ENCODE data around the gene ARHGAP40. TPM values are rescaled to one million over a fixed set of nuclear protein-coding genes. Genes with fewer than 3 reads are reported as not detected.
A peak's percentile ranks its signal among the peaks of the same experiment; 100 is the strongest.

Gene ARHGAP40
- total and polyA plus RNA-seq, 2 experiments from 2014 or later: not detected

DNA sequence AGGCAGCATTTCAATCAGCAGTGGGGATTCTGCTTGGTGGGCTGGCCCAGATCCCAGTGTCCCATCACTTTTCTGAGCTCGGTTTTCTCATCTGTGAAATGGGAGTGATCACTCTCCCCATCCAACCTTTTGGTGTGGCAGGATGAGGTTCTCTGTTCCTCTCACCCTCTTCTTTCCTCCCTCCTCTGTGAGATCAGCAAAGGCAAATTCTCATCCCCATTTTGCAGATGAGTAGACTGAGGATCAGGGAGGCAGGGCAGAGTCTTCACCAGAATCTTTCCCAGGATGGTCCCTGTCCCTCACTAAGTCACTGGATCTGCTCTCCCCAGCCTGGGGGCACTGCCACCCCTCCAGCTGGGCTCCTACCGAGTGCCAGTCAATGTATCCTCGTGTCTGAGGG lies 62.1 kb downstream of the ARHGAP40 start:
- Histone ChIP-seq H3K9me2 (ENCODE audit: insufficient read depth) (no peaks in the 10 kb centered on the region), H3K4me1 (ENCODE audit: insufficient read depth) (no peaks in the 10 kb centered on the region), H3K4me2 (ENCODE audit: unreplicated experiment) (no peak overlapping the region), H3K9me3 (ENCODE audit: low read depth) (no peaks in the 10 kb centered on the region), H4K20me1 (ENCODE audit: insufficient read depth) (no peaks in the 10 kb centered on the region), H3F3A (ENCODE audit: insufficient read depth) (no peaks in the 10 kb centered on the region), H3K27ac (no peak overlapping the region), H3K36me3 (ENCODE audit: low read depth) (no peaks in the 10 kb centered on the region), H2AFZ (no peak overlapping the region), H3K79me2 (ENCODE audit: insufficient read depth) (no peaks in the 10 kb centered on the region), H3K27me3 (replicated peaks; ENCODE audit: insufficient read depth) (peaks cover 42% of the 10 kb centered on the region), H3K9ac (no peak overlapping the region), H3K4me3 (no peak overlapping the region)
- 13 to 16% methylated on average over 3 of the region's 3 CpGs for WGBS, 2 experiments (ENCODE audit: low coverage in 1 of 2, low lambda C conversion rate in 2 of 2, missing lambda C conversion rate in 2 of 2)
- TF ChIP-seq EZH2 (IDR thresholded peaks at IDR 0.05; ENCODE audit: insufficient read depth, poor library complexity, severe bottlenecking): no peak
- TF ChIP-seq EZH2phosphoT487 (IDR thresholded peaks at IDR 0.05; ENCODE audit: insufficient read depth, low read depth): no peak
- in situ Hi-C loops (cut with MboI): no loop called here
- DNase-seq: no peak

DNA sequence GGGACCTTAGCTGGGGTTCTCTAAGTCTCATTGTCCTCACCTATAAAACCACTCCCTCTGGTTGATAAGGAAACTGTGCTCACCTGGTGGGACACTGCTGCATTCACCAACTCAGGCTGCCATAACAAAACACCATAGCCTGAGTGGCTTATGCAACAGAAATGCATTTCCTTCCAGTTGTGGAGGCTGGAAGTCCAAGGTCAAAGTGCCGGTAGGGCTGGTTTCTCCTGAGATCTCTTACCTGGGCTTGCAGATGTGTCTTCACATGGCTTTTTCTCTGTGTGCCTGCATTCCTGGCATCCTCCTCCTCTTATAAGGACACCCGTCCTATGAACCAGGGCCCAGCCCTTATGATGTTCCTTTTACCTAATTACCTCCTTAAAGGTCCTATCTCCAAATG lies 62.7 kb downstream of the ARHGAP40 start:
- no peak overlapping the region for H3K4me2 ChIP-seq (ENCODE audit: unreplicated experiment)
- H3F3A ChIP-seq (ENCODE audit: insufficient read depth): no peaks in the 10 kb centered on the region
- H3K4me1 ChIP-seq (ENCODE audit: insufficient read depth): no peaks in the 10 kb centered on the region
- H3K9me3 ChIP-seq (ENCODE audit: low read depth): no peaks in the 10 kb centered on the region
- H3K9me2 ChIP-seq (ENCODE audit: insufficient read depth): no peaks in the 10 kb centered on the region
- no peaks in the 10 kb centered on the region for H4K20me1 ChIP-seq (ENCODE audit: insufficient read depth)
- in situ Hi-C loops (cut with MboI): no loop called here
- H3K4me3 ChIP-seq: no peak overlapping the region
- no peak overlapping the region for H3K27ac ChIP-seq
- no peak for DNase-seq
- H3K9ac ChIP-seq: no peak overlapping the region
- TF ChIP-seq EZH2 (IDR thresholded peaks at IDR 0.05; ENCODE audit: insufficient read depth, poor library complexity, severe bottlenecking): no peak
- no peak for TF ChIP-seq EZH2phosphoT487 (IDR thresholded peaks at IDR 0.05; ENCODE audit: insufficient read depth, low read depth)
- H3K27me3 ChIP-seq (replicated peaks; ENCODE audit: insufficient read depth): peaks cover 47% of the 10 kb centered on the region
- WGBS, 2 experiments (ENCODE audit: low coverage in 1 of 2, low lambda C conversion rate in 2 of 2, missing lambda C conversion rate in 2 of 2): 48 to 50% methylated on average over 2 of the region's 2 CpGs
- no peaks in the 10 kb centered on the region for H3K36me3 ChIP-seq (ENCODE audit: low read depth)
- H2AFZ ChIP-seq: no peak overlapping the region
- H3K79me2 ChIP-seq (ENCODE audit: insufficient read depth): no peaks in the 10 kb centered on the region

DNA sequence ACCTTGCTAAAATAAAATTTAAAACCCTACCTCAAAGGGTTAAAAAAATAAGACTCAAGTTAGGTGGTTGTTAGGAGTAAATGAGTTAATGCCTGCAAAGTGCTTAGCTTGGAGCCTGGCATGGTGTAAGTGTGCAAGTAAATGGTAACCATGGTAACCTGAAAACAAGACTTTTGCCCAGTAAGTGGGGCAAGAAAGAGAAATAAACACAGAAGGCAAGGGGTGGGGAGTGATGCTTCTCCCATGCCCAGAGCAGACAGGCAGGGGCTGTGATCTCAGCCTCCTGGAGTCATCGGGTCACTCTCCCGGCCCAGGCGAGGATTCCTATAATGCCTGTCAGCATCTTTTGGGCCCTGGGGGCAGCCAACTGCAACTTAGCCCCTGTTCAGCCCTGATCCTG lies 63.5 kb downstream of the ARHGAP40 start:
- Histone ChIP-seq H3K9me3 (ENCODE audit: low read depth) (no peaks in the 10 kb centered on the region), H3F3A (ENCODE audit: insufficient read depth) (no peaks in the 10 kb centered on the region), H3K4me2 (ENCODE audit: unreplicated experiment) (no peak overlapping the region), H3K79me2 (ENCODE audit: insufficient read depth) (no peaks in the 10 kb centered on the region), H3K4me3 (no peak overlapping the region), H3K9me2 (ENCODE audit: insufficient read depth) (no peaks in the 10 kb centered on the region), H3K4me1 (ENCODE audit: insufficient read depth) (no peaks in the 10 kb centered on the region), H3K9ac (no peak overlapping the region), H3K36me3 (ENCODE audit: low read depth) (no peaks in the 10 kb centered on the region), H3K27ac (no peak overlapping the region), H2AFZ (no peak overlapping the region), H4K20me1 (ENCODE audit: insufficient read depth) (no peaks in the 10 kb centered on the region), H3K27me3 (replicated peaks; ENCODE audit: insufficient read depth) (peaks cover 52% of the 10 kb centered on the region)
- no peak for TF ChIP-seq EZH2 (IDR thresholded peaks at IDR 0.05; ENCODE audit: insufficient read depth, poor library complexity, severe bottlenecking)
- TF ChIP-seq EZH2phosphoT487 (IDR thresholded peaks at IDR 0.05; ENCODE audit: insufficient read depth, low read depth): no peak
- WGBS, 2 experiments (ENCODE audit: low coverage in 1 of 2, low lambda C conversion rate in 2 of 2, missing lambda C conversion rate in 2 of 2): 0 to 2% methylated on average over 3 of the region's 3 CpGs
- in situ Hi-C loops (cut with MboI): no loop called here
- peak; percentile 20 for DNase-seq

DNA sequence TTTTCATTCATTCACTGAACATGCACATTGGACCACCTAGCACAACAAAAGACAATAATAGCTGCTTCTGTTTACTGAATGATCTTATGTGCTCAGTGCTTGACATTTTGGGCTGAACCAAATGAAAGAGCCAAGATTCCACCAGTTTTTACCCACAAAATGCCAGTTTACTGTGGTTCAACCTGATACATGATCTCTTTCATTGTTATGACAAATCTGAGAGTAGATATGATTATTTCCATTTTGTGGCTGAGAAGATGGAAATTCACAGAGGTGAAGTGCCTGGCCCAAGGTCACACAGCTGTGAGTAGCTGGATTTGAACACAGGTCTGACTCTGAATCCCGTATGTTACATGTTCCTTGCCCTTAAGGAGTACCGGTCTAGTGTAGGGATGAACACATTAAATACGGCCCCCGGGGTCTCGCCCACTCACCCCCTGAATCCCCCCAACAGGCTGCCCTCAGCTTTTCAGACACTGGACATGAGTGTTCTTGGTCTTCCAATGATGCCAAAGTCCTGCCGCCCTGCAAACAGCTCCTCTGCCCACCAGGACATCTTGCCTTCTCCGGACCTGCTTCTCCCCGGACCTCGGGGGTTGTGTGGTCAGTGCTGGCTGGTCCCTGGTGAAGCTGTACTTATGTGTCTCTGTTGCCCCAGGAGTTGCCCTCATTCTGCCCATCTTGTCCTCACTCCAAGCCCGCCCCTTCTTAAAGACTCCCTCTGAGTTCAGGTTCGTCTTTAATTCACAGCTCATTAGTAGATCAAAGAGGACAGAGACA lies 64.1 kb downstream of the ARHGAP40 start:
- WGBS, 2 experiments (ENCODE audit: low coverage in 1 of 2, low lambda C conversion rate in 2 of 2, missing lambda C conversion rate in 2 of 2): 24 to 25% methylated on average over 11 of the region's 11 CpGs
- Histone ChIP-seq H3K9me2 (ENCODE audit: insufficient read depth) (no peaks in the 10 kb centered on the region), H3K9ac (no peak overlapping the region), H3K27ac (no peak overlapping the region), H3K4me2 (ENCODE audit: unreplicated experiment) (no peak overlapping the region), H3K4me1 (ENCODE audit: insufficient read depth) (no peaks in the 10 kb centered on the region), H3F3A (ENCODE audit: insufficient read depth) (no peaks in the 10 kb centered on the region), H4K20me1 (ENCODE audit: insufficient read depth) (no peaks in the 10 kb centered on the region), H3K27me3 (replicated peaks; ENCODE audit: insufficient read depth) (peaks cover 49% of the 10 kb centered on the region), H2AFZ (no peak overlapping the region), H3K9me3 (ENCODE audit: low read depth) (no peaks in the 10 kb centered on the region), H3K36me3 (ENCODE audit: low read depth) (no peaks in the 10 kb centered on the region), H3K79me2 (ENCODE audit: insufficient read depth) (no peaks in the 10 kb centered on the region), H3K4me3 (no peak overlapping the region)
- in situ Hi-C loops (cut with MboI): no loop called here
- TF ChIP-seq EZH2phosphoT487 (IDR thresholded peaks at IDR 0.05; ENCODE audit: insufficient read depth, low read depth) (no peak), EZH2 (IDR thresholded peaks at IDR 0.05; ENCODE audit: insufficient read depth, poor library complexity, severe bottlenecking) (no peak)
- no peak for DNase-seq

All from GM23248 (cell line).